Measurements from ENCODE around the gene BANF1.
"Not testable (repeated sequence)": the region's sequence is repeated elsewhere in the genome, so short reads cannot be mapped to it uniquely, and the experiment has no call there.

Gene BANF1

GRCh38 chr11:66012946-66013761, 10.9 kb downstream of the BANF1 start:
- H3K4me3 Mint-ChIP-seq = no peak overlapping the region
- no peak for ATAC-seq
- H3K9me3 Mint-ChIP-seq = no peaks in the 10 kb centered on the region
- H3K36me3 Mint-ChIP-seq = no peaks in the 10 kb centered on the region
- no peaks in the 10 kb centered on the region for H3K4me1 Mint-ChIP-seq
- H3K27ac Mint-ChIP-seq = no peak overlapping the region
- no peaks in the 10 kb centered on the region for H3K27me3 Mint-ChIP-seq

GRCh38 chr11:66013762-66014100, 11.4 kb downstream of the BANF1 start:
- Mint-ChIP-seq H3K9me3 (no peaks in the 10 kb centered on the region), H3K27ac (no peak overlapping the region), H3K27me3 (no peaks in the 10 kb centered on the region), H3K4me3 (no peak overlapping the region), H3K4me1 (no peaks in the 10 kb centered on the region), H3K36me3 (no peaks in the 10 kb centered on the region)
- no peak for ATAC-seq

GRCh38 chr11:66014804-66015453, 12.6 kb downstream of the BANF1 start:
- Mint-ChIP-seq H3K4me1 (no peaks in the 10 kb centered on the region), H3K9me3 (no peaks in the 10 kb centered on the region), H3K36me3 (no peaks in the 10 kb centered on the region), H3K27ac (no peak overlapping the region), H3K4me3 (no peak overlapping the region), H3K27me3 (no peaks in the 10 kb centered on the region)
- ATAC-seq = no peak

GRCh38 chr11:66015454-66015881, 13.2 kb downstream of the BANF1 start:
- Mint-ChIP-seq H3K9me3 (no peaks in the 10 kb centered on the region), H3K4me3 (no peak overlapping the region), H3K27ac (no peak overlapping the region), H3K36me3 (no peaks in the 10 kb centered on the region), H3K27me3 (no peaks in the 10 kb centered on the region), H3K4me1 (peaks cover 5% of the 10 kb centered on the region)
- no peak for ATAC-seq

- ATAC-seq = no peak
- Mint-ChIP-seq H3K36me3 (no peaks in the 10 kb centered on the region), H3K27me3 (no peaks in the 10 kb centered on the region), H3K9me3 (no peaks in the 10 kb centered on the region), H3K4me1 (peaks cover 9% of the 10 kb centered on the region), H3K27ac (no peak overlapping the region), H3K4me3 (no peak overlapping the region)
These were observed 13.9 kb downstream of the BANF1 start for GRCh38 chr11:66015936-66016792.

- ATAC-seq = no peak
- no peaks in the 10 kb centered on the region for H3K27me3 Mint-ChIP-seq
- no peaks in the 10 kb centered on the region for H3K36me3 Mint-ChIP-seq
- peaks cover 11% of the 10 kb centered on the region for H3K4me1 Mint-ChIP-seq
- no peak overlapping the region for H3K27ac Mint-ChIP-seq
- no peak overlapping the region for H3K4me3 Mint-ChIP-seq
- no peaks in the 10 kb centered on the region for H3K9me3 Mint-ChIP-seq
These were observed 14.5 kb downstream of the BANF1 start for GRCh38 chr11:66016793-66017177.

GRCh38 chr11:66017321-66017720, 15.0 kb downstream of the BANF1 start:
- Mint-ChIP-seq H3K36me3 (no peaks in the 10 kb centered on the region), H3K4me1 (peaks cover 12% of the 10 kb centered on the region), H3K9me3 (no peaks in the 10 kb centered on the region), H3K27me3 (peaks cover 2% of the 10 kb centered on the region), H3K4me3 (no peak overlapping the region), H3K27ac (no peak overlapping the region)
- no peak for ATAC-seq

GRCh38 chr11:66020212-66020611, 17.9 kb downstream of the BANF1 start:
- no peak overlapping the region for H3K27ac Mint-ChIP-seq
- H3K4me1 Mint-ChIP-seq = peaks cover 17% of the 10 kb centered on the region
- ATAC-seq = no peak
- H3K4me3 Mint-ChIP-seq = no peak overlapping the region
- peaks cover 10% of the 10 kb centered on the region for H3K27me3 Mint-ChIP-seq
- H3K36me3 Mint-ChIP-seq = no peaks in the 10 kb centered on the region
- H3K9me3 Mint-ChIP-seq = no peaks in the 10 kb centered on the region

GRCh38 chr11:66020618-66021357, 18.5 kb downstream of the BANF1 start:
- Mint-ChIP-seq H3K27me3 (peaks cover 15% of the 10 kb centered on the region), H3K9me3 (no peaks in the 10 kb centered on the region), H3K36me3 (no peaks in the 10 kb centered on the region), H3K27ac (no peak overlapping the region), H3K4me1 (peaks cover 17% of the 10 kb centered on the region), H3K4me3 (no peak overlapping the region)
- no peak for ATAC-seq

GRCh38 chr11:66022401-66023185, 20.3 kb downstream of the BANF1 start:
- Mint-ChIP-seq H3K36me3 (no peaks in the 10 kb centered on the region), H3K27ac (peak overlapping the region; percentile 18), H3K4me1 (peaks cover 17% of the 10 kb centered on the region), H3K4me3 (peak overlapping the region; percentile 35), H3K9me3 (no peaks in the 10 kb centered on the region), H3K27me3 (peaks cover 20% of the 10 kb centered on the region)
- ATAC-seq = peak; percentile 77

- Mint-ChIP-seq H3K4me1 (peaks cover 17% of the 10 kb centered on the region), H3K27me3 (peaks cover 20% of the 10 kb centered on the region)
- not testable (repeated sequence) for H3K36me3 Mint-ChIP-seq, ATAC-seq, H3K27ac Mint-ChIP-seq, H3K4me3 Mint-ChIP-seq, H3K9me3 Mint-ChIP-seq
These were observed 20.8 kb downstream of the BANF1 start for GRCh38 chr11:66023186-66023440.

GRCh38 chr11:66026017-66026529, 23.8 kb downstream of the BANF1 start, which contains the start of gene CATSPER1:
TSS of gene CATSPER1 (minus strand) at chr11:66026479. CDS start at chr11:66026379, 100 bp downstream.
- no peak within 1 kb of the TSS for H3K27ac Mint-ChIP-seq
- no peak for ATAC-seq
- H3K4me1 Mint-ChIP-seq = peaks cover 9% of the 10 kb centered on the region

GRCh38 chr11:66032957-66033735, 30.8 kb downstream of the BANF1 start:
- H3K9me3 Mint-ChIP-seq = no peaks in the 10 kb centered on the region
- no peaks in the 10 kb centered on the region for H3K4me1 Mint-ChIP-seq
- ATAC-seq = no peak
- no peak overlapping the region for H3K27ac Mint-ChIP-seq
- no peak overlapping the region for H3K4me3 Mint-ChIP-seq
- no peaks in the 10 kb centered on the region for H3K36me3 Mint-ChIP-seq
- H3K27me3 Mint-ChIP-seq = no peaks in the 10 kb centered on the region

More at GRCh38 chr11:66026017-66026529, 23.8 kb downstream of the BANF1 start, which contains the start of gene CATSPER1:
- H3K36me3 Mint-ChIP-seq = no peaks in the 10 kb centered on the region
- no peaks in the 10 kb centered on the region for H3K9me3 Mint-ChIP-seq
- H3K4me3 Mint-ChIP-seq = no peak within 1 kb of the TSS
- H3K27me3 Mint-ChIP-seq = peaks cover 20% of the 10 kb centered on the region
